ENCODE results near the gene CCDC38.

Gene CCDC38

DNA sequence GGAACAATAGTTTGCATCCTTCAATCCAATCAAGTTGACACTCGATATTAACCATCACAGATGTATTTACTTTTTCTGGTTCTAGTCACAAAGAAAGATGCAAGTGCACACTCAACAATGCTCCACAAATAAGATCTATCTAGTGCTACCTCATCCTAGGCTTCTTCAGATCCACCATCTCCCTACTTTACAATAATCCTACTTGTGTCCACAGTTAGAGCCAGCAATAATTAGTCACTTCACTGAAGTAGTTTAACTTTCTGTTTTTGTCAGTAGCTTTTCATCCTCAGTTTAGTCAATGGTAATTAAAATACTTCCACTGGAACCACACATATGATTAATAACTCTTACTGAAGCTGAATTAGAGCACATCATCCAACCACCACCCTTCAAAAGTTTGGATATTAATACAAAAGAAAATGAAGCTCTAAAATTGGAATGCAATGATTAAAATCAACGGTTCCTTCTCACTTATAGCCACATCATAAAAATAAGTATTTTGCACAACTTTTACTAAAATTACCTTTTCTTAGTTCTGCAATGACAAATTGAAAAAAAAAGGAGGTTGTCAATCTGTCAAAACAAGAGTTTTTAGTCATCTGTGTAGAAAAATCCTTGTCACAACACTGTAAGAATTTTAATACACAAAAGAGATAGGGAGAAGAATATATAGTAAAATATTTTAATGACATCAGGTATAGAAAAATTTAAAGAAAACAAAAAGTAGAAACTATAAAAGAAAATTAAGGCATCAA lies 111.9 kb downstream of the CCDC38 start:
- no peak for DNase-seq

DNA sequence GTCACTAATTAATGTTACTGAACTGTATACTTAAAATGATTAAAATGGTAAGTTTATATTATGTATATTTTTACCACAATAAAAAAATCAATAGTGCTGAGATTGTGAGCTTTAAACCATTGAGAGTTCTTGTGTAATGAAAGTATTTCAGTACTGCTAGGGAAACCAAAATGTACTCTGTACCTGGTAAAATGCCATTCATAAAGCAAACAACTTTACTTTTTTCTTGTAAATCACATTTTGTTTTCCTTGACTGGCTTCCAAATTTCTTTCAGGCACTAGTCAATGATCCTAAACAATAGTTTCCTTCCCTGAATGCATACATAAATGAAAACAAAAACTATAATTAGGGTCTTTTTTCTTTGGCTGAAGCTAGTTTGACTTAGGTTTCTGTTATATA lies 113.0 kb downstream of the CCDC38 start:
- DNase-seq: no peak

DNA sequence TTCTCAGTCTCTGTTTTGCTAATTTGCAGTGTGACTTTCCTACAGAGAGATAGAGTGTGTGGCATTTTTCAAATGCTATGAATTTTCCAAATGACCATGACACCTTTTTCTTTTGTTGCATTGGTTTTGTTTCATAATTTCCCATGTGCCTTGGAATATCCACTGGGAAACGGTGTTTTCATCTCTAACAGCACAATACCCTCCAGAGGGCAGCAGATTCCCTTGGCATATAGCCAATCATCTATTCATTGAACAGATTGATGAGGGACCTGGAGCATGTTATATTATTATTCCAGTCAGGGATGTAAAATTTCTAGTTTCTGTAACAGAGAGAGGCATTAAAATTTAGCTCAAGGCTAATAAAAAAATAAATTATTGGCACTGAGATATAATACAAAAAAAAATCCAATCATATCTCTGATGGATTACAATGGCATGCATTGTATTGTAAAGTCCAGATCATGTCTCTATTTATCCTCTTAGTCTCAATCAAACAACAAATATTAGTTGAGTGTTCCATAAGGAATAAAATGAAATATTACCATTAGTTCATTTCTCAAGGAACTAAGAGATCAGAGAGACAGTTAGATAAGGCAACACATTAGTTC lies 122.2 kb downstream of the CCDC38 start:
- DNase-seq: no peak

All from islet precursor cell (in vitro differentiated cells).